Left forelimb (tissue), 1 donor: ENCODE results near the gene PLA2G4C.
A peak's percentile ranks its signal among the peaks of the same experiment; 100 is the strongest.

Experiments used
- DNase-seq: peaks from one replicate; pipeline ENCODE4 v3.0.0-alpha.2; 2018; ENCODE audit warnings: low spot score

The PLA2G4C gene

GRCh38 chr19:48110350-48110966 is at the start of gene PLA2G4C:
PLA2G4C (minus strand) TSS chr19:48110817; CDS start chr19:48106529, 4,288 bp downstream.
- DNase-seq: peak; percentile 89

DNA sequence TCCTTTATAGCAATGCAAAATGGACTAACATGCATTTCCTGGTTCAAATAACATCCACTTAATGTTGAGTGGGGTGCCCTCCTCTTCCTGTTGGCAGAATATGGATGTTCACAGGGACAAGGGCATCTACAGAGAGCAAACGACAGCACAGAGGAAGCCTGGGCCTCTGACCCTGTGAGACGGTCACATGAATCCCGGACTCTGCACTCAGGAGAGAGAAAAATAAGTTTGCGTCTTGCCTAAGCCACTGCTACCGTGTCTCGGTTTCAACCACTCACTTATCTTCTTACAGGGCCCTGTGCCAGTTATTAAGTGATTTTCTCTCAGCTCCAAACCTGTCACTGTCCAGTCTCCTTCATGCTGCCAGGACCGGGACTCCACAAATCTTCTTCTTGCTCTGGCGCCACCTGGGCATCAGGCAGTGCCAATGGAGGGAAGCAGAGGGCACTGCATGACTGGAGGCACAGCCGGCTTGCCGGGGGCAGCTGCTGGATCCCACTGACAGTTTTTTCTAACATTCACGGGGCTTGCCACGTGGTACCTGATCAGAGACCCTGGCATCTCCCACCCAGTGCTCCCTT is 47.7 kb upstream of the PLA2G4C start:
- no peak for DNase-seq

- DNase-seq: no peak
Observed at GRCh38 chr19:48154003-48154402, 43.4 kb upstream of the PLA2G4C start.

GRCh38 chr19:48152551-48152950 is 41.9 kb upstream of the PLA2G4C start:
- DNase-seq: peak; percentile 73

GRCh38 chr19:48149430-48149829 is 38.8 kb upstream of the PLA2G4C start:
- no peak for DNase-seq

GRCh38 chr19:48148576-48148975 is 38.0 kb upstream of the PLA2G4C start:
- DNase-seq: no peak

DNA sequence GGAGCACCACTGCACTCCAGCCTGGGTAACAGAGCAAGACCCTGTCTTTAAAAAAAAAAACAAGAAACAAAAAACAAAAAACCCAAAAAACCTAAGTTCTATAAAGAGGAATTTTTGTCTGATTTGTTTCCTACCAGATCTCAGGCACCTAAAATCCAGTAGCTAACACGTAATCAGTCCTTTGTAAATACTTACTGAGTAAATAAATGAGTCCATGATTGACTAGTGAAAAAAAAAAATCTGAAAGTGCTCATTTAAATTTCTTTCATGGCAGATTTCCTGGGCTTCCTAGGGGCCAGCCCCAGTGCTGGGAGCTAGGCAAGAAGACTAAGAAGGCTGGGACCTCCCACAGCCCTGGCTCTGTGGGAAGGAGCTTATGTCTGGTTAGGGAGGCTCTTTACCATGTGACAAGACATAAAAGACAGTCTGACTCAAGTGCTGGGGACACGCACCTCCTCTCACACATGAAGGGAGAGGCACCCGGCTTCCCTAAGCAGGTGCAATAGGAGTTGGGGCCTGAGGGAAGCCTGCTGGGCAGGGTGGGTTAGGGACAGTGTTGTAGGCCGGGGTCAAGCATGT is 37.1 kb upstream of the PLA2G4C start:
- DNase-seq: no peak

DNA sequence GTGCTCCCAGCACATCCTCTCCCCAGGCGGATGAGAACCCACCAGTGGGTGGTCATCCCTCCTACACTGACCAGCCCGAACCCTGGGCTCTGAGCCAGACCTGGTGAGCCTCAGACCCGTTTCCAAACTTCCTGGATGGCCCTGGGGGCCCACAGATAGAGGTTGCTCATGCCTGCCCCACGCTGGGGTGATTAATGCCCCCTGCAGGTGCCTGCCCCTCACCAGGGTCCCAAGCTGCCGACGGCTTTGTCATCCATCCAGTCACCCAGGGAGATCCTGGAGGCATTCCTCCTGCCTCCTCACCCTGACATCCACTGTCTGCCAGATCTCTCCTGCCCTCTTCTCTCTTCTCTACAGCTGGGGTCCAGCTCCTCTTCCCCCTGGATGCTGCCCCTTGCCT is 28.4 kb upstream of the PLA2G4C start:
- DNase-seq: no peak

DNA sequence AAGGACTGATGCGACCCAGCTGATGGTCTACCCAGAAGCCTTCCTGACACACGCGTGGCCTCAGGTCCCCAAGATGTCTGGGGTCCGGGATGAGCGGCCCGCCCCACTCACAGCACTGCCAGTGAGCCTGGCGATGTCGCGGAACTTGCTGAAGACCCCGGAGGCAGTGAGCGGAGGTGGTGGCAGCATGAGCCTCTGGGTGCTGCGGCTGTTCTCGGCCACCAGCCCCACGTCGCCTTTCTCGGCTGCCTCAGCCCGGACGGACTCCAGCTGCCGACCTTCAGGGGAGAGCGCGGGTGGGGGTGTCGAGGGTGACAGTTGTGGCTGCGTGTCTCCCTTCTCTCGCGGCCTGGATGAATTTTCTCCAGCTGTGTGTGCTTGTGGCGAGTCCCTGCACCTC is 26.8 kb upstream of the PLA2G4C start:
- no peak for DNase-seq

- no peak for DNase-seq
Observed at GRCh38 chr19:48136547-48136946, 25.9 kb upstream of the PLA2G4C start.

- no peak for DNase-seq
Observed at GRCh38 chr19:48135411-48135810, 24.8 kb upstream of the PLA2G4C start.

DNA sequence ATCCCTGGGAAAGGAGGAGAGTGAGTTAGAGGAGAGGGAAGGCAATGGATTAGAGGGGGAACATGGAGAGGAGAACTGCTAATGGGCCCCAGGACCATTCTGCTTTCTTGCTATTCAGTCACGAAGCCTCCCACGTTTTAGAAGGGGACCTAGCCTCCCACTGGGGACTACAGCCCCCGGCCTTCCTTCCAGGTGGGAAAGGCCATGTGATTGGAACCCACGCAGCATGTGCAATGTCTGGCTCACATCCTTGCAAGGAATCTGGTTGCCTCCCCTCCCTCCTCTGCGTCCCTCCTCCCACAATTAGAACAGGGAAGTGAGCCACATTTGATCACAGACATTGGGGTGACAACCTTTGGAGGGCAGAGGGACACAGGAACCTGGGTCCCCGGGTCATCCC is 22.5 kb upstream of the PLA2G4C start:
- DNase-seq: no peak

DNA sequence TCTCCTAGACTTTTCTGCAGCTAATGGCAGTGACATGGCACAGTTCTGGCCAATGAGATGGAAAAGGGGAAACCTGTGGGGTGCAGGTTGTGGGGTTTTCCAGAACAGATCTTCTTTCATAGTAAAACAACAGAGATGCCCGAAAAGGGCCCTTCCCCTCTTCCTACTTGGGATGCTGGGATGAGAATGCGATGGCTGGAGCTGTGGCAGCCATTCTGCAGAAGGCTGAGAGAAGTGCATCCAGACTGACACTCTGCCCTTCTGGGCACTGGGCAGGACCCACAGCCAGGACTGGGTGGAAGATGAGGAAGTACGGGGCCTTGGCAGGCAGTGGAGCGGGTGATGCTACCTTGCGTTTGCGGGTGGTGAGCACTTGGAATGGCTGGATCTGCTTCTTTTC is 16.9 kb upstream of the PLA2G4C start:
- no peak for DNase-seq

GRCh38 chr19:48123907-48124651 is 13.5 kb upstream of the PLA2G4C start:
- DNase-seq: no peak

GRCh38 chr19:48122421-48122820 is 11.8 kb upstream of the PLA2G4C start:
- DNase-seq: no peak

DNA sequence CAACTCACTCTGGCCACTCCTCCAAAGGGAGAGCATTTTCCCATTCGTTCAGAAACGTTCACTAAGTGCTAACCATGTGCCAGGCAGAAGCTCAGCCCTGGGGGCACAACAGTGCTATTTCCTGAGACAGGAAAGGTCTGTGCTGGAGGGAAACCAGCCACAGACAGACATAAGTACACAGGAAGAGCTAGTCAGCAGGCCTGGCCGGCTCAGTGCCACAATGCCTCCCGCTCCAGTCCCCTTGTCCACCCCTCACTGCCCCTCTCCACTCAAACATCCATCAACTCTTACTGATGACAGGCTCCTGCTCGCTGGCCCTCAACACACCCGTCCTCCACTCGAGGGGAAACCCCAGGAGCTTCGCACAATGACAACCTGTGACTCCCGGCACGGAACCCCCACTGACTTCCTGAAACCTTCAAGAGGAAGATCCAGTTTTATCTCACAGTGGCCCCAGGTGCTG is 11.3 kb upstream of the PLA2G4C start:
- DNase-seq: no peak

- no peak for DNase-seq
Observed at GRCh38 chr19:48121066-48121465, 10.4 kb upstream of the PLA2G4C start.

- DNase-seq: no peak
Observed at GRCh38 chr19:48120505-48120904, 9.9 kb upstream of the PLA2G4C start.

DNA sequence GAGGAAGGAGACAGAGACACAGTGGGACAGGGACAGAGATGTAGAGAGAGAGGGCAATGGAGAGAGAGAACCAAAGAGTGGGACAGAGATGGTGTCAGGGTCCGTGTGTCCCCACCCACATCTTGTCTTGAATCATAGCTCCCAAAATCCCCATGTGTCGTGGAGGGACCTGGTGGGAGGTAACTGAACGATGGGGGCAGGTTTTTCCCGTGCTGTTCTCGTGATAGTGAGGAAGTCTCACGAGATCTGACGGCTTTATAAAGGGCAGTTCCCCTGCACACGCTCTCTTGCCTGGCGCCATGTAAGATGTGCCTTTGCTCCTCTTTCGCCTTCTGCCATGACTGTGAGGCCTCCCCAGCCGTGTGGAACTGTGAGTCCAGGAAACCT is 7.5 kb upstream of the PLA2G4C start:
- DNase-seq: no peak

DNA sequence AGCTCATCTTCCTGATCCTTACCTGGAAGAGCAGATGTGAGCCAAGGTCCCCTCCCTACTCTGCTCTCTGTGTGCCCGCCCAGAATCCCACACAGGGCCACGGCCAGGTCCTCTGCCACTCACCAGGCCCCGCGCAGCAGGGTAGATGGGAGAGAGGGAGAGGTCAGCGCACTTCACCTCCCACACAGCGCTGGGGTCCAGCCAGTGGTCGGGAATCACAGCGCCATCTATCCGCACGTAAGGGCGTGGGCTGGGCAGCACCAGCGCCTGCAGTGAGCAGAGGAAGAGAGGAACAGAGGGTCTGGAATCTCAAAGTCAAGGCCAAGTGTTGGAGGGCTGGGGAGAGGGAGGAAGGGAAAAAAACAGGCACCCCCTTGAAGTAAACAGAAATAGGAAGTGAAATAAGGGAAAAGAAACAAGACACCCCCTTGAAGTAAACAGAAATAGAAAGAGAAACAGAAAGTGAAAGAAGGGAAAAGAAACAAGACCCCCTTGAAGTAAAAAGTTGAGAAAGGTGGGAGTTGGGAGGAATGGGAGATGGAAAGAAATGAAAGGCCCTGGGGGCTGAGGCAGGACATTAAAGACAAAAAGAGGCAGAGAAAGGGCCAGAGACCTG is 7.0 kb upstream of the PLA2G4C start:
- no peak for DNase-seq

DNA sequence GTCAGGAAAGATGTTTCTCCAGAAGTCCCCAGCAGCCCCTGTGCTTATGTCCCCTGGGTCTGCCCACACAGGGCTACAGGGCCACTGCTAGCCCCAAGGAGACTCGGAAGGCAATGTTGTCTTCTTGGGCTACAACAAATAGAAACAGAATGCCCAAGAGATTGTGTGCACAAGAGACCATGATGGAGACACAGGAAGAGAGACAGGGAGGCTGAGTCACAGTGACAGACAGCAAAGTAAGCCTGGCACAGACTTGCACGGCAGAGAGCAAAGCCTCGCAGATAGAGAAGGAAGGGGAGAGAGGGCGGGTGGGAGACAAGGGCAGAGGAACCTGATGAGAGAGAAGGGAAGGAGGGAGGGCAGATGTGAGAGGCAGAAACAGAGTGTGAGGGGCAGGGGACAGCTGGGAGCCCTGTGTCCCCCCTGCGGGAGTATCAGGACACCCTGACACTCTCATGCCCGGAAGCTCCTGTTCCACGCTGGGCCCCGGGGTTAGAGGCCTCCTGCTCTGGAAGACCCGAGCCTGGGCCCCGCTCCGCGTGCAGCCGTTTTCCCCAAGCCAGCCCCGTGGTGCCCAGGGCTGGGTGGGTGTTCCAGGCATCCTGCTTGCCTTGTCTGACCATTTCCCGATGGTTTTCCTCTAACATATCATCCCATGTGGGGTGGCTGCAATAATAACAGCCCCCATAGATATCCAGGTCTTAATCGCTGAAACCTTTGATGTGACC is 2.7 kb upstream of the PLA2G4C start:
- no peak for DNase-seq

DNA sequence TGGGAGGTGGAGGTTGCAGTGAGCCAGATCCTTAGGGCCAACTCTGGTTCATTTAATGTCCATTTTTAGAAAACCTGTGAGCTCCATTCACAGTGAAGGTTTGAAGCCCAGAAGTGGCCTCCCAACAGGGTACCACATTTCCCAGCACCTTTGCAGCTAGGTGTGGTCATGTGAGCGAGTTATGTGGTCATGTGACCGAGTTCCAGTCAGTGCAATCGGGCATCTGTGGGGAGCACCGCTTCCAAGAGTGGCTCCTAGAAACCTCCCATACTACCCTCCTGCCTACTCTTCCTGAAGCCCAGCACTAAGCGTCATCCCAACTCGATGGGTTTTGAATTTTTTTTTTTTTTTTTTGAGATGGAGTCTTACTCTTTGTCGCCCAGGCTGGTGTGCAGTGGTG is 663 bp upstream of the PLA2G4C start:
- no peak for DNase-seq
